ENCODE data around the gene DCDC2C.
"Not testable (repeated sequence)": the region's sequence is repeated elsewhere in the genome, so short reads cannot be mapped to it uniquely, and the experiment has no call there.

The DCDC2C gene

DNA sequence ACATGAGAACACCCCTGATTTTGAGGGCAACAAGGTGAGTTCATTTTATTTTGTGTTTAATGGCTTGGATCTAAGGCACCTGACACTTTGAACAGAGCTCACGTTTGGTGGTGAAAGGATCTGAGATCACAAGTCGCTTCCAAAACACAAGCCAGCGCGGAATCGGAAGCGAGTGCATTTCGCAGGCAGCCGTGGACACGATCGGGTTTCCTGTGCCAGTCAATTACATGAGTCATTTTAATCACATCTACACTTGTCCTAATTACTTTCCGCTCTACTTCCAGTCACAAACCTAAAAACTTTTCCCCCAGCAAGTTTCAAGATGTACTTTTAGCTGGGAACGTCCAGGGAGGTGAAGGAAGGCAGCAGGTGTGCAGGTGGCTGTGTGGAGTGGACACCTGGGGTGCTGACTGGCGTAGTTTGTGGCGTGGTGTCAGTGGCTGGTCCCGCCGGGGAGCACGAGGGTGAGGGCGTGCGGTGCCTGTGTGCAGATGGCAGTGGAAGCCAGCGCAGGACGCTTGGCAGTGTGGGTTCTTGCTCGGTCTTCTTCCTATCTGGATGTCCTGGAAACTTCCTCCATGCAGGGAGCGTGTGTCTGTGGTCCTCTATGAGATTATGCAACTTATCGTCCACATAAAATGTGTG, 75.6 kb downstream of the DCDC2C start:
- DNase-seq: no peak

DNA sequence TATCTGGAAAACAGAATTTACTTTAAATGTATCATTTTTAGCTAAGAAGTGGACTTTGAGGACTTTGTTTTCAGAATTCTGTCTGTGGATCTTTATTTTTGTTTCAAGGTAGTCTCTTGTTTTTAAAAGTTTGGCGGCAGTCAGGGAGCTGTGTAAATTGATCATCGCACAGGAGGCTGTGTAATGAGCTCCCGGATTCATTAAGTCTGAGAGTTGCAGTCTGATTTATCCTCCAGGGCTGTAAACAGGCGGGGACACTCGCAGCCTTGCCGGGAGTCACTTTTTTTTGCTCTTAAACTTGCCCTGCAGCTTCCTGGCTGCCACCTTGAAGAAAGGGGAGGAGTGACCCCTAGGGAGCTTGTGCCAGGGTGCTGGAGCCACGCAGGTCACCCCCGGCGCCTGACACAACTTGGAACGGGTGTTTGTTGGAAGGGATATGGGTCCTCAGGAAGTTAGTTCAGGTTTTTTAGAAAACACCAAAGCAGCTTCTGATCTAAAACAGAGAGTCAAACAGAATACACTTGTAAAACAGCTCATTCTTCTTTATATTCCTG, 76.2 kb downstream of the DCDC2C start:
- DNase-seq: no peak

DNA sequence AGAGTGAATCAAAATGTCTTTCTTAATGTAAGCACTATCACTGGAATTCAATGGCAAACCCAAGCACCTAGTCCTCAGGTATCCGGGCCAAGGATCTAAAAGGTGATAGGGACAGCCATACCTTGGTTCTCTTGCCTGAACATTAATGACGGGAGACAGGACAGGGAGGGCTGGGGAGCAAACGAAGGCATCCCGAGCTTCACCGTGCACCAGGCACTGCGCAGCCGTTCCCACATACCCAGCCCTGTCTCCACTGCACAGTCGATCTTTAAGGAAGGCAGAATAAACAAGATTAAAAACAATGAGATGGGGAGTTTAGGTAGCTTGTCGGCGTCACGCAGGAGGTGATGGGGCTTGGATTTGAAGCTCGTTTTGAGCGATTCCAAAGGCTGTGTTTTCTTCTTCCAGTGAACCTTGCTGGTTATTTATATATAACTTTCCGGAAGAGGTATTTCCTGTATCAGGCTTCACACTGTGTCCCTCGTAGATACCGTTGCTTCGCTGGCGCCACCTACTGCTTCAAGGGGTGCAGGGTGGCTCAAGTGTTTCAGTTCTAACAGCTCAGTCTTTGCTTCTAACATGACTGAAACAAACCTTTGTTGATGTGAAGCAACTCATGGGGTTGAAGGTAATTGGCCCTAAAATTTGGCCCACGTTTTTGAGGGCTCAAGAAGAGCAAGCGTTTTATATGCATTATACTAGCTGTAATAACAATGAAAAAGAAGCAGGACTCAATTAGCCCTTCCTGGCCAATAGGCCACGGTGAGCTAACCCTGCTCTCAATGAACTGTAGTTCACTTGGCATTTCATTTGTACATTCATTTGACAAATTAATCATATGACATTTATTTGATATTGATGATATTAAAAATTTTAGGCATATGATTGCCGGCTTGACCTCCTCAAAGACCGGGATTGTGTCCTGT, 77.4 kb downstream of the DCDC2C start:
- DNase-seq: peak; percentile 58

DNA sequence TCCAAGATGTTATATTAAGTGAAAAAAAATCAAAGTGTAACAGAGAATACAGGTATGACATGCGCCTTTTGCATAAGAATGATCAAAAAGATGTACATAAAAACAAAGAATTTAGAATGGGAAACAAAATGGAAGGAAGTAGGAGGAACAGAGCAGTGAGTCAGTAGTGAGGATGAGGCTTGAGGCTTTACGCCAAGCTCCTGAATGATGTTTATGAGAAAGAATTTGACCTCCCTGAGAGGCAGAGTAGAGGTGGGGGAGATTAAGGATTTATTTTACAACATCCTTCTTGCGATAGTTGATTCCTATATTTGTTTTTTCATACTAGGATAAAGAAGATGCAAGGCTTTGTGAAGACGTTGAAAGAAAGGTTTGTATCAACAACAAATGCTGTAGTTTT, 81.4 kb downstream of the DCDC2C start:
- peak; percentile 57 for DNase-seq

DNA sequence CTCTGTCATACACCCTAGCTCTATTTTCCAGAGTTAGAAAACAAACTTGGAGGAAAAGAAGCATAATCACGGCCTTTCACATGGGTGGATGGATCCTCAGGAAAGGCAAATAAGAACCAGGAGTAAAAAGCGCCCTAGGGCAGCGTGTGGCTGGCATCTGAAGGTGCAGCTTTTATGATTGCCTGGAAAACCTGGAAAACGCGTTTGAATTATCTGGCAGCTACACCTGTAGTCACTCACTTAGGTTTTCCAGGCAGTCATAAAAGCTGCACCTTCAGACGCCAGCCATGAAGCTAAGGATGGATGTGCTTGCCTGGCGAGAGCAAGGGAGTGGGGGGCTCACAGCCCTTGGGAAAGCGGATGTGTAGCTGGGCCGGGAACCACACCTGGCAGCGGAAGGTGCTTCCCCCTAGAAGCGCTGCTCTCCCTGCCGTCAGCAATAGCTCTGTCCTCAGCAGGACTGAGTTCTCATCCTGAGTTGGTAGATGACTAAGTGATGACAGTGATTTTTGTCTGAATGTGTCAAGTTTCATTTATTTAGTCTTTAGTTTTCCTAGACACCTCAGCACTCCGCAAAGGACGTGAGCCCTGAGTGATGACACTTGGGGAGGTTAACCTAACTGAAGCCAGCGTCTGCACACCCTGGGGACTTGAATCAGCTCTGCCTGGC, 82.0 kb downstream of the DCDC2C start:
- peak; percentile 29 for DNase-seq

DNA sequence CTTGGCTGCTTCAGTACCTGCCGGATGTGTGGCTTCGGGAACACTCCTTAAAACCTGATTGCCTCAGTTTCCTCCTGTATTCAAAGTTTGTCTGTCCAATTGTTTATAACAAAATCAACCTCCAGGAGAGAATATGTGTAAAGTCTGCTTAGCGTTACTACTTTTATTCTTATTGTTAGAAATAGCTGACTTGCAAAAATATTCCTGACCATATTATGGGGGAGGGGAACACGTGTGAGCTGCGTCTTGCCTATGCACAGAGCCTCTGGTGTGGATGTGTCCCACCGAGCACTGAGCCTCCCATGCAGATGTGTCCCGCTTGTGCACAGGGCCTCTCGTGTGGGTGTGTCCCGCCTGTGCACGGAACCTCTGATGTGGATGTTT, 82.5 kb downstream of the DCDC2C start:
- no peak for DNase-seq

DNA sequence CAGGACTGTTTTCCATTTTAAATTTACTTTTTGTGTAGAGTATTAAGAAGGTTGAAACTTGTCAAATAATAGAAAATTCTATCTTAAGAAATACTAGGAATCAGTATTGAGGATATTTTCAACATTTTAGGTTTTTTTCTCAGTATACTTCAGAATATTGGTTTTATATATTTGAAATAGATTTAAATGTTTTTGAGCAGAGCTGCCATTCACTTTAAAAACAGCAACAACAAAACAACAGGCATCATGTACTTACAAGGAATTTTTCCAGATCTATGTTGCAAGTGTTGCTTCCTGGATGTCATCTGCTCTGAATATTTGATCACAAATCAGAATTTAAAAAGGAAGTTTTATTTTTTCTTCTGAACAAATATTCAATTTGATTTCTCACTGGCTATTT, 84.4 kb downstream of the DCDC2C start:
- no peak for DNase-seq

DNA sequence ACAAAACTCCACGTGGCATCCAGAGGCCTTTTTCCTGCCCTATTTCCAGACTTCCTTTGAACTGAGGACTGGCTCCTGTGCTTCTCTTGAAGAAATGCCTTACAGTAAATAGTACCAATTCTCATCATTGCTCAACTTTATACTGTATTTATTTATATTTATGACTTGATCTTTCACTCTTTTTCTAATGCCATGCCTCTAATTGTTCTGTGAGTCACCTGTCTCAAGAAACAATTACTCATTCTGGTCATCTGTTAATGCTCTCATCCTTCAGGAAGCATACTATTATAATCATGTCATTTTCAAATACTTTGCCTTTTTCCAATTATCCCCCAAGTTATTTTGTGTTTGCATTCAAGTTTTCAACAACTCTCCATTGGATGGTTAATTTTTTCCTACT, 85.9 kb downstream of the DCDC2C start:
- DNase-seq: peak; percentile 14

DNA sequence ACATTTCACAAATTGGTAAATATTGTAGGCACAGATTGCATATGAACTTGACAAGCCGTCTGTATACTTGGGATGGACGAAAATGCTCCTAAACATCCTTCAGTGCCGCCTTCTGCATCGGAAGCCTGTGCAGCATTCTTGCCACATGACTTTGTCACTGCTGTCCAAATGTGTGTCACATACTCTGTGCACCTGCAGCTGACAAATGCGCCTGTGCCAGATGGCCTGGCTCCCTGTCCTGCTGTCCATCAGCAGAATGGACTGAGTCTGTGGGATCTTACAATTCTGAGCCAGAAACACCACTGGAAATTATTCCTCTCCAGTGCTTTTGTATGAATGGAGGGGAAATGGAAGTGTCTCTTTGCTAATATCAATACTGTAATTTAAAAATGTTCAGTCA, 89.9 kb downstream of the DCDC2C start:
- DNase-seq: no peak

DNA sequence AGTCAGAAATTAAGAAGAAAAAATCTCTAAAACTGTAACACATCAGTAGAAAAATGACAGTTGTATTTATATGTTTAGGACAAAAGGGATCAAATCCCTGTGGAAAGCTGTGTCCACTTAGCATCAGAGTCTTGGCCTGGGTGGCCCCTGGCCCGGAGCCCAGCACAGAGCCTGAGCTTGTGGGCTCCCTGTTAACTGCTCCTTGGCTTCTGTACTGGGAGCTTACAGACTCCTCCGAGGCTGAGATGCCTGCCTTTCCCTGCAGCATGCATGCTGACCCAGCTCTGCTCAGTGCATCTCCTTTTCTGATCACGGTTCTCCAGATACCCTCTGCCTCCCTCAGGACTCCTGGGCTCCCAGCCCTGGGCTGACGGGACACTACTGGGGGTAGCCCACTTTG, 98.1 kb downstream of the DCDC2C start:
- no peak for DNase-seq

DNA sequence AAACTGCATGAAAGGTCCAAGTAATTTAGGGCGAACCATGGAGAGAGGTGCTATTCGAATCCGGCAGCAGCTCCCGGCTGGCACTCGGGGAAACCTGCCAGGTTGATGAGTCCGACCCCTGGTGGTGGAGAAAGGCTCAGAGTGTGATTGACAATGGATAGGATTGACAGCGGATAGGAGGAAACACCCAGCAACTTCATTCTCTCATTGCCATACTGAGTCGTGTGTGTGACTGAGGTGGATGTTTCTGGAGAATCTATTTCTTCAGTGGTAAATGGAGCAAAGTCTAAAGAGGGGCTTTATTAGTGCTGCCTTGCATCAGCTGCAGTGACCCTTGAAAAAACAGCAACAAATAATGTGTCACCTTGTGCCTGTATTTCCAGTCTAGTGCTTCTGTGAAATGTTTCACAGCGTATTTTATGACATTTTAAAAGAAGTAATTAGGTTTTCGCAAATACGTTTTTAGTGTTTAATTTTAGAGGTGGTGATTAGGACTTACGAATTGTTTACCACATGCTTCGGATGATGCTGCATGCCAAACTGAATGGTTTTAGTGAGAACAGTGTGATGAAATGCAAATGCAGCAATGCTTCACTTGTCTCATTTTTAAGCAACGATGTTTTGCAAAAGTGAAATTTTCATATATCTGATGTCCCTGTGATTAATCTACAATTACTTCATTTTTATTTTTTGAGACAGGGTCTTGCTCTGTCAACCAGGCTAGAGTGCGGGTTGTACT, 102.0 kb downstream of the DCDC2C start:
- no peak for DNase-seq

DNA sequence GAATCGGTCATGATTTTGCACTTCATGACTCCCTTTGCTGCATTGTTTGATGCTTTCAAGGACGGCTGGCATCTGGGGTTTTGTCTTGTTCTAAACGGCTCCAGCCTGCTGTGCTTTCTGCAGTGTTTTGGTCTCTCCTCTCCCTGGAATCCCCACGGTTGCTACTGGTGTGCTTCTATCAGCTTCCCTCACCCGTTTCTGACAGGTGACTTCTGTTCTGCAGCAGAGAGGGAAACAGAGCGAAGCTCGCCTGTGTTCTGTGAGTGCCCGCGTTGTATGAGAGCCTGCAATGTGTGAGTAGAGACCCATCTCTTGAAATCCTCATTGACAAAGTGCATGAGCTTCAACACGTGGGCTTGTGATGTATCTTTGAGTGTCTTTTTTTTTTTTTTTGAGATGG, 102.8 kb downstream of the DCDC2C start:
- DNase-seq: no peak

DNA sequence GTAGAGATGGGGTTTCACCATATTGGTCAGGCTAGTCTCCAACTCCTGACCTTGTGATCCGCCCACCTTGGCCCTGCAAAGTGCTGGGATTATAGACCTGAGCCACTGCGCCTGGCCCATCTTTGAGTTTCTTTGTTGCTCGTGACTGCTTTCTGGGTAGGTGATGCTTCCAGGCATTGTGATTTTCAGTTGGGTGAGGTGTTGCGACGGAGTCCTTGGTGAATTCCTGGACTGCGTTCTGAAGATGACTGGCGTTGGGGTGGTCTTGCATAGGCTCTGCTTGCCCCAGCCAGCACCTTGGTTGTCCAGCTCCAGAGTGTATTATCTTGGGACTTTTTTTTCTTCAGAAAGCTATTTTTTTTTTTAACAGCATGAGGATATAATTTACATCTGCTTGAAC, 103.4 kb downstream of the DCDC2C start:
- DNase-seq: no peak

DNA sequence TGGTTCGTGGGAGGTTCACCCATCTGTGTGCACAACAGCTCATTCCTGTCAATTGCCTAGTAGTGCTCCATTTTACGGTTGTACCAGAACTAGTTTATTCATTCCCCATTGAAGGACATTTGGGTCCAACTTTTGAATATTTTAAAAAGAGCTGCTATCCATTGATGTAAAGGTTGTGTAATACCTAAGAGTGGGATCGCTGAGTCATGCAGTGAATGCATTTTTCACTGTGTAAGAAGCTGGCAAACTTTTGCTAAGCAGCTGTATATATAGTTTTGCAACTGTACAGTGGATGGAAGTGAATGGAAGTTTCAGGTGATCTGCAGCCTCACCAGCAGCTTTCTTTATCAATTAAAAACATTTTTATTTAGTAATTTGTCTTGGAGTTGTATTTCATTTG, 104.5 kb downstream of the DCDC2C start:
- DNase-seq: peak; percentile 65

DNA sequence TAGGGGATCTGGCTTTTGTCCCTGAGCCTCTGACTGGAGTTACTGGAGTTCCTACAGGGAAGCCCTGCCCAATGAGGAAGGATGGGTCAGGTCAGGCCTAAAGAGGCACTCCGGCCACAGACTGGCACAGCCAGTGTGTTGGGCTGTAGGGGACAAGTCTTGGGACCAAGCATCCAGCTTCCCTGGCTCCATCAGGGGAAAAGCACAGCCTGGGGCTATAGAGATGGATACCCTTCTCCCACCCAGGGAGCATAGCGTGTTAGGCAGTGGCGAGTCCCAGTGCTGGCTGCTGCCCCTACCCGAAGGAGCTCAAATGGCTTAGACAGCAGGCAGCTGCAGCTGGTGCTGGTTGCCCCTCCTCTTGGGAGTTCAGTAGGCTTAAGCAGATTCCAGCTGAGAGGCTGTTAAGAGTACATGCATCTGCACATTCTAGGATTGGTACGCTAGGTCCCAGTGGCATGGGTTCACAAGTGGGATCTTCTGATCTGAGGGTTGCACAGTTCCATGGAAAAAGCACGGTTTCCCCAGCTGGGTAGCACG, 111.4 kb downstream of the DCDC2C start:
- no peak for DNase-seq

DNA sequence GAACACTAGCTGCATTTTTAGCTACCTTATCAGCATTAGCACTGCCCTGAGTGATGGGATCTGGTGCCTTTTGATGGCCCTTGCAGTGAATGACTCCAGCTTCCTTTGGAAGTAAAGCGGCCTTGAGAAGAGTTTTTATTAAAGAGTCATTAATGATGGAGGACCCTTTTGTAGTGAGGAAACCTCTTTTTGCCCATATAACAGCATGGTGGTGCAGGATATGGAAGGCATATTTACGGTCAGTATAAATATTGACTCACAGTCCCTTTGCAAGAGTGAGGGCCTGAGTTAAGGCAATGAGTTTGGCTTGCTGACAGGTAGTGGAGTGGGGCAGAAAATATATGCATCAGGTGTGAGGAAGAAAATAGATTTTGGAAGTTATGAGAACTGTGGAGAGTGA, 113.8 kb downstream of the DCDC2C start:
- DNase-seq: not testable (repeated sequence)

DNA sequence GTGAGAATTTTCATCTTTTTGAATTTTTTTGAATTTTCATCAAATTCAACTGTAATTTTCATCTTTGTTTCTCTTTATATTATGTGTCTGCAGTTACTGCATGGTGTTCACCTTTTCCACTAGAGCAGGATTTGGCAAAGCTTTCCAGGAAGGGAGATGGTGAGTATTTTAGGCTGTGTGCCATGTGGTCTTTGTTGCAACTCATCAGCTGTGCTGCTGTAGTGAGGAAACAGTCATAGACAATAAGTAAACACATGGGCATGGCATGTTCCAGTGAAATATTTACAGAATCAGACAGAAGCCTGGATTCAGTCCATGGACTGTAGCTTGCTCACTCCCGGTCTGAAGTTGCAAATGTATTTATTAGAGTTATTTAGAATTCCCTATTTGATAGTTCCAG, 120.4 kb downstream of the DCDC2C start:
- peak; percentile 4 for DNase-seq

DNA sequence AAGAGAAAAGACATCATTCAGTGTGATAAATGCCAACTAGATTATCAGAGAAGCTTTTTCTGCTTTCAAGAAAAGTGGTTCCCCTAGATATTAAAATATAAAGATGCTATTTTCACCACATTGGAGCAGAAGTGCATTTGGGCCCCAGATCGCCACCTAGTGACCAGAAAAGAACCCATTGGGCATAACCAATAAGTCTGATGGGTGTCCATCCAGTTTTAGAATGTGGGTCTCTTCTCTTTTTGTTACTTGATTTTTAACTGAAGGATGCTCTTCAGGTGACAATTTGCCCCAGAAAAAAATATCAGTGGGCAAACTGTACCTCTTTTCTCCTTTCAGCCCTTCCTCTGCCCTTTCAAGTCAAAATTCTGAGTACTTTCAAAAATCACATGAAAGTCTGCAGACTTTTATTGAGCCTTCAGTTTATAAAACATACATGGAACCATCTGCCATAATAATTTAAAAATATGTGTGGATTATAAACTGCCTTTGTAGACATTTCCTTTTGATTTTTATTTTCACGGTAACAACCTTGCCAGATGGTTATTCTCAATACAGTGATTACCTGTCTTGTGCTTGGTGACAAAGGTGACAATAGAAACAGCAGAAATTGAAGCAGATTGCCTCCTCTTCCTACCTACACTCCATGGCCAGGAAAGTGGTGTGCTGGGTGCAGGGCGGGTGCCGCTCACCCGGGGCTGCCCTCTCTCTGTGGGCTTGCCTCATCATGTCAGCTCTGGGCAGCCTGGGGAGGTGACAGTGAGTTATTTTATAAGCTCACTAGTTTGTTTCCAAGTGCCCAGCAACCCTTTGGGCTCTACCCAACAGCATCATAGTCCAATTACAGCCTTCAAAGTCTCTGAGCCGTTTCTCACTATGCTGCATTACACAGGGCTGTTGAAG, 124.5 kb downstream of the DCDC2C start:
- peak; percentile 45 for DNase-seq

DNA sequence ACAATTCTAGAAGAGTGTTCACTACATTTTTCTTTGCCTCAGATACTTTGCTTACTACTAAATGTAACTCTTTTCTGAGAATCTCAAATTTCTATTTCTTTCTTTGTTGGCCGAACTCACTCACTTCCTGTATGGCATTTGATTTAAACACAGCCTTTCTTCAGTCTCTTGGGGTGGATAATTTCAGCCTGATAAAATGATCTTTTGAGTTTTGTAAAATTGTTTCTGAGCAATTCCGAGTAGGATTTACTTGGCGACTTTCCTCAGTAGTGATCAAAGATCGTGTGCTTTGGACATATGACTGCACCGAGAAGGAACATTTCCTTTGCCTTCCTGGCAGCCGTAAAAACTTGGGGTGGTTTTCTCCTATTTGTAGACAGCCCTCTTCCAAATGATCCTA, 127.4 kb downstream of the DCDC2C start:
- no peak for DNase-seq

DNA sequence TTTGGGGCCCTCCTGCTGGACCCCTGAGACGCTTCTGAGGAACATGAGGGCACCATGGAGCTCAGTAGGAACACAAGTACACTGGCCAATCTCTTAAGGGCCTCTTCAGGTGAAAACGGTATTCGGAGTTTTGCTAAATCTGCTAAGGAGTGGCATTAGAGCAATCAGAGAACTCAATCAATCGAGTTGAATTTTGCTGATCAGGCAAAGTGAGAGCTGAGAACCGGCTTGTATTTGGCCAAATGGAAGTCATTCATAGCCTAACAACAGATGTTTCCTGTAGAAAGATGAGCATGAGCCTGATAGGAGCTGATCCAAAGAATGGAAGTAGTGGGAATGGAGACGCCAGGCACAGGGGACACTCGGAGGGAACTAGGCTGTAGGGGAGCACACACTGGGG, 133.7 kb downstream of the DCDC2C start:
- no peak for DNase-seq

DNA sequence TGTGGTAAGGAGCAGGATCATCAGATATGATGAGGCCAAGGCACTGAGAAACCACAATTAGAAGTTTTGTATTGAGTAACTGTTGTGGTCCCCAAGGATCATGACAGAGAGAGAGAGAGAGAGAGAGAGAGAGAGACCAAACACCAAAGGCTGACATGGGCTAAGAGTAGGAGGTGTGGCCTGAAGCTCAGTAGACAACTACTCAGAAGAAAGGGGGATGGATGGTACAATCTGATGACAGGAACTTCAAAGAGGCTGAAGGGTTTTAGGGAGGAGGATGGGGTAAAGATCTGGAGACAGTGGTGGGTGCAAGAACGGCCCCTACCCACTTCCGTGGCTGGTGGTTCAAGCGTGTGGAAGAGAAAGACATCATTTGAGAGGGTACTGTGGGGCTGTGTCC, 135.0 kb downstream of the DCDC2C start:
- DNase-seq: no peak
